DND-41 (cell line): ENCODE measurements around the gene IL17F.

Experiments used
- CTCF ChIP-seq: IDR thresholded peaks from 2 replicates; pipeline ENCODE4 v1.5.1; 2012; ENCODE audit warnings: borderline replicate concordance, low read length, moderate library complexity, mild to moderate bottlenecking; ENCODE audit not compliant: poor library complexity, severe bottlenecking; ENCODE audit errors: extremely low read depth
- EZH2 ChIP-seq: IDR thresholded peaks from 3 replicates; pipeline ENCODE4 v1.6.1; 2012; ENCODE audit warnings: borderline replicate concordance, low read depth, mild to moderate bottlenecking, moderate library complexity, low read length, inconsistent platforms; ENCODE audit not compliant: severe bottlenecking

GRCh38 chr6:52208612-52209011 is 35.7 kb downstream of the IL17F start:
- TF ChIP-seq CTCF (no peak), EZH2 (no peak)
